Peyer's patch (tissue), 4 donors: ENCODE results near the gene ABR. TPM values are rescaled to one million over a fixed set of nuclear protein-coding genes. Genes with fewer than 3 reads are reported as not detected.

ENCODE experiments used
- DNase-seq, 3 donors: peaks; one replicate each; pipeline ENCODE4 v3.0.0-alpha.2; 2017 to 2019
- H3K27ac ChIP-seq, 4 donors: fragments of 200-600 bp; sonication (generic); one replicate each; pipeline ENCODE4 v1.5.1; 2016 to 2019
- H3K27me3 ChIP-seq, 2 donors: fragments of 200-600 bp; sonication (generic); one replicate each; pipeline ENCODE4 v1.5.1; 2019
- H3K36me3 ChIP-seq, 3 donors: fragments of 200-600 bp; sonication (generic); one replicate each; pipeline ENCODE4 v1.5.1; 2016 to 2019
- H3K4me1 ChIP-seq, 4 donors: fragments of 200-600 bp; sonication (generic); one replicate each; pipeline ENCODE4 v1.5.1; 2016 to 2019
- H3K4me3 ChIP-seq, 4 donors: fragments of 200-600 bp; sonication (generic); 1 replicate in 3 of 4; 2 replicates in 1 of 4; pipeline ENCODE4 v1.5.1; 2016 to 2019; ENCODE audit warnings: mild to moderate bottlenecking in 1 of 4
- H3K9me3 ChIP-seq, 4 donors: fragments of 200-600 bp; sonication (generic); one replicate each; pipeline ENCODE4 v1.5.1; 2016 to 2019; ENCODE audit warnings: mild to moderate bottlenecking in 1 of 4
- CTCF ChIP-seq, 6 experiments: fragments of 450-650 bp in 4 of 6; fragments of 200-600 bp in 2 of 6; sonication (generic) in 1 of 6; IDR thresholded peaks; one replicate each; pipeline ENCODE4 v1.5.1; 2017 to 2019; ENCODE audit warnings: antibody characterized with exemption in 6 of 6, mild to moderate bottlenecking in 3 of 6, moderate library complexity in 1 of 6
- POLR2A ChIP-seq, 2 donors: fragments of 450-650 bp; IDR thresholded peaks; one replicate each; pipeline ENCODE4 v1.5.1; 2017; ENCODE audit warnings: antibody characterized with exemption in 2 of 2, mild to moderate bottlenecking in 2 of 2, moderate library complexity in 2 of 2
- small RNA-seq, 2 donors: library from RNA; depleted of rRNA; stranded (forward); fragments of <200 nt; gene quantifications; one replicate each; pipeline ENCODE3, GENCODE V24; 2016
- total RNA-seq, 4 donors: library from RNA; depleted of rRNA; stranded (reverse); fragments of >200 nt; gene quantifications; one replicate each; pipeline ENCODE4 v1.1.0, GENCODE V29; 2016

ABR gene
- total RNA-seq, 4 donors from 2014 or later, result 220 to 753 (median 440) TPM

- no peak for TF ChIP-seq POLR2A (IDR thresholded peaks at IDR 0.05)
- no peak for TF ChIP-seq CTCF (IDR thresholded peaks at IDR 0.05)
- H3K4me1 ChIP-seq, result no peaks in the 10 kb centered on the region
- no peak overlapping the region for H3K4me3 ChIP-seq
- no peaks in the 10 kb centered on the region for H3K9me3 ChIP-seq
- H3K36me3 ChIP-seq, result no peaks in the 10 kb centered on the region
- DNase-seq, result no peak
- H3K27ac ChIP-seq, result peak overlapping the region in 3 of 4 donors; percentile 10 to 70 (median 25)
- no peaks in the 10 kb centered on the region for H3K27me3 ChIP-seq
These were observed 225.2 kb downstream of the ABR start for GRCh38 chr17:954431-955164.

GRCh38 chr17:953767-954166, 226.0 kb downstream of the ABR start:
- H3K36me3 ChIP-seq, result no peaks in the 10 kb centered on the region
- H3K27me3 ChIP-seq, result no peaks in the 10 kb centered on the region
- no peaks in the 10 kb centered on the region for H3K4me1 ChIP-seq
- no peak for TF ChIP-seq POLR2A (IDR thresholded peaks at IDR 0.05)
- no peak for TF ChIP-seq CTCF (IDR thresholded peaks at IDR 0.05)
- no peak for DNase-seq
- peak overlapping the region in 1 of 4 donors; percentile 70 for H3K27ac ChIP-seq
- no peak overlapping the region for H3K4me3 ChIP-seq
- no peaks in the 10 kb centered on the region for H3K9me3 ChIP-seq

Small RNAs within 50 kb of the gene (small RNA-seq; reads per million reads assigned to genes)
- gene AC016292.2 (0 reads per million in 2 donors), gene MIR3183 (0 reads per million in 2 donors), gene RF00017 (0 reads per million in 2 donors)

Other genes with a start within 250 kb of the ABR start
- gene NXN, start 200.2 kb downstream of the ABR start, total RNA-seq, result 10 to 100 TPM in 2 of 4 donors, 1 to 10 TPM in 2; 2.1 to 14.0 (median 8.6) TPM
- 10 to 100 TPM in 3 of 4 donors, 1 to 10 TPM in 1; 9.0 to 18.2 (median 11.2) TPM for gene TIMM22, start 182.9 kb downstream of the ABR start, total RNA-seq
- gene BHLHA9, start 90.5 kb upstream of the ABR start, total RNA-seq, result not detected
- gene TRARG1, start 99.7 kb upstream of the ABR start, total RNA-seq, result under 1 TPM in 2 of 4 donors, not detected in 2; 0.35 to 0.40 TPM
- gene YWHAE, start 220.2 kb upstream of the ABR start, total RNA-seq, result 100 to 1,000 TPM; 317 to 474 (median 395) TPM